ENCODE results near the gene TMEM170B. TPM values are rescaled to one million over a fixed set of nuclear protein-coding genes. Genes with fewer than 3 reads are reported as not detected.

The TMEM170B gene
- polyA plus RNA-seq, 1 experiment = 0.23 TPM

DNA sequence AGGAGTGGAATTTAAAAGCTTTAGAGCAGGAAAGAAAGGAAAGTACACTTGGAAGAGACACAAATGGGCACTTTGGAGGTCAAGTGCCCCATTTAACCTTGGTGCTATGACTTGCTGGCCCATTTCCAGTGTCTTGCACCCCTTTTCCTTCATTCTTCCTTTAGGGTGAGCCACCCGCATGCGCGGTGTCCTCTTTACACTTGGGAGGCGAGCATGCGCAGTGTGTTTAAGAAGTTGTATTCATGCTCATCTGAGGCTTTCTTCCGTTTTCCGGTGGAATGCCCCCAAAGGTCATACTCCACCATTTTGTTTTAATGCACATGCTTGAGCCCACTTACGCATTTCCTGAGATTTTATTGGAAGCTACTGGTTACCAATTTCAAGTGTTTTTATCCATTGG lies 29.1 kb downstream of the TMEM170B start:
- H3K36me3 ChIP-seq (ENCODE audit: control insufficient read depth, insufficient read depth, low read length) = no peaks in the 10 kb centered on the region
- POLR2A ChIA-PET = no interaction called here
- TF ChIP-seq, protein P1, sequence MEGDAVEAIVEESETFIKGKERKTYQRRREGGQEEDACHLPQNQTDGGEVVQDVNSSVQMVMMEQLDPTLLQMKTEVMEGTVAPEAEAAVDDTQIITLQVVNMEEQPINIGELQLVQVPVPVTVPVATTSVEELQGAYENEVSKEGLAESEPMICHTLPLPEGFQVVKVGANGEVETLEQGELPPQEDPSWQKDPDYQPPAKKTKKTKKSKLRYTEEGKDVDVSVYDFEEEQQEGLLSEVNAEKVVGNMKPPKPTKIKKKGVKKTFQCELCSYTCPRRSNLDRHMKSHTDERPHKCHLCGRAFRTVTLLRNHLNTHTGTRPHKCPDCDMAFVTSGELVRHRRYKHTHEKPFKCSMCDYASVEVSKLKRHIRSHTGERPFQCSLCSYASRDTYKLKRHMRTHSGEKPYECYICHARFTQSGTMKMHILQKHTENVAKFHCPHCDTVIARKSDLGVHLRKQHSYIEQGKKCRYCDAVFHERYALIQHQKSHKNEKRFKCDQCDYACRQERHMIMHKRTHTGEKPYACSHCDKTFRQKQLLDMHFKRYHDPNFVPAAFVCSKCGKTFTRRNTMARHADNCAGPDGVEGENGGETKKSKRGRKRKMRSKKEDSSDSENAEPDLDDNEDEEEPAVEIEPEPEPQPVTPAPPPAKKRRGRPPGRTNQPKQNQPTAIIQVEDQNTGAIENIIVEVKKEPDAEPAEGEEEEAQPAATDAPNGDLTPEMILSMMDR (IDR thresholded peaks at IDR 0.05; ENCODE audit: insufficient read depth, low read depth, low read length) = no peak
- CTCF ChIA-PET = interaction anchor here (1.9 to 3.6 kb wide), 2 partner anchors 9 to 611 kb away, joined by 4 to 18 read pairs; no protein-coding TSS in a partner anchor
- no peak for DNase-seq (ENCODE audit: low read depth)
- no peaks in the 10 kb centered on the region for H3K27me3 ChIP-seq (ENCODE audit: control insufficient read depth, insufficient read depth, low read length)
- no peak overlapping the region for H3K4me3 ChIP-seq (ENCODE audit: low read depth, low read length)

DNA sequence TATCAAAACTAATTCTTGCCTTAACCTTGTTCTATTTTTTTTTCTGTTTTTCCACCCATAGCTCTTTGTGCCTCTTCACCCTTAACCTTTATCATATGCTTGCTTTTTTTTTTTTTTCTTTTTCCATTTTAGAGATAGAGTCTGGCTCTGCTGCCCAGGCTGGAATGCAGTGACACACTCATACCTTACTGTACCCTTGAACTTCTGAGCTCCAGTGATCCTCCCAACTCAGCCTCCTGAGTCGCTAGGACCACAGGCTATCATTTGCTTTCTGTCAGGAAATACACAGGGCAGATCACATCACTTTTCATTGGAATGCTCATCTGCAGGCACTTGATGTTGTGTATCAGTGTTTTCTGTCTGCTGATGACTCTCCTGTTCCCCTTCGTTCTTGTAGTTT lies 33.5 kb downstream of the TMEM170B start:
- TF ChIP-seq, protein P1 (IDR thresholded peaks at IDR 0.05; ENCODE audit: insufficient read depth, low read depth, low read length) = no peak
- no peaks in the 10 kb centered on the region for H3K36me3 ChIP-seq (ENCODE audit: control insufficient read depth, insufficient read depth, low read length)
- H3K27me3 ChIP-seq (ENCODE audit: control insufficient read depth, insufficient read depth, low read length) = no peaks in the 10 kb centered on the region
- ChIA-PET CTCF (interaction anchor here (1.3 kb wide), 2 partner anchors 75 to 616 kb away, joined by 5 to 6 read pairs; no protein-coding TSS in a partner anchor), POLR2A (no interaction called here)
- H3K4me3 ChIP-seq (ENCODE audit: low read depth, low read length) = no peak overlapping the region
- no peak for DNase-seq (ENCODE audit: low read depth)

DNA sequence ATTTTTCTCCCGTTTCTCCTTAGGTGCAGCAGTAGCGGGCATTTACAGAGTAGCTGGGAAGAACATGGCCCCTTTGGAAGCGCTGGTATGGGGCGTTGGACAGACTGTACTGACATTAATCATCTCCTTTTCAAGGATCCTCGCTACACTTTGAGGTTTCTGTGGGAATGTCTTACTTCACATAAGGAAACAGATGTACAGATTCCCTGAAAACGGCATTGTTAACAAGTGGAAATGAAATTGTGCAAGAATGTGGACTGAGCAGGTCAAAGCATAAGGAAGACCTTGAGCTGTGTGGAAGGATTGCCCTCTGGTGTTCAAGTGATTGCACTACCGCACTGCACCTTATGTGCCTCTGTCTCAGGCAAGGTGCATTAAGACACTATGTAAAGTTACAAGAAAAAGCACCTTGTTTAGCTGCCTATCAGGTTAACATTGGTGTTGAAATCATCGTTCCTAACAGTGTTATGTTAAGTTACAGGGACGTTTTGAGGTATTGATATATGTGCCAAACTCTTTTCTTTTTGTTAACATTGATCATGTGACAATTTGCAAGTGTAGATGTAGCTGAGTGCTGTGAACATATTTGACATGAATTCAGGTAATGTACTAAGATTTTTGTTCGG lies 38.0 kb downstream of the TMEM170B start:
- ChIA-PET CTCF (interaction anchor here (0.6 to 1.9 kb wide), 24 partner anchors 9 to 1097 kb away, joined by 3 to 18 read pairs (median 4); no protein-coding TSS in a partner anchor), POLR2A (interaction anchor here (0.7 kb wide), 1 partner anchor 703 kb away, joined by 5 read pairs; no protein-coding TSS in a partner anchor)
- Histone ChIP-seq H3K4me3 (ENCODE audit: low read depth, low read length) (no peak overlapping the region), H3K27me3 (ENCODE audit: control insufficient read depth, insufficient read depth, low read length) (no peaks in the 10 kb centered on the region), H3K36me3 (ENCODE audit: control insufficient read depth, insufficient read depth, low read length) (no peaks in the 10 kb centered on the region)
- peak; percentile 28 for DNase-seq (ENCODE audit: low read depth)
- TF ChIP-seq, protein P1 (IDR thresholded peaks at IDR 0.05; ENCODE audit: insufficient read depth, low read depth, low read length) = peak; percentile 95

DNA sequence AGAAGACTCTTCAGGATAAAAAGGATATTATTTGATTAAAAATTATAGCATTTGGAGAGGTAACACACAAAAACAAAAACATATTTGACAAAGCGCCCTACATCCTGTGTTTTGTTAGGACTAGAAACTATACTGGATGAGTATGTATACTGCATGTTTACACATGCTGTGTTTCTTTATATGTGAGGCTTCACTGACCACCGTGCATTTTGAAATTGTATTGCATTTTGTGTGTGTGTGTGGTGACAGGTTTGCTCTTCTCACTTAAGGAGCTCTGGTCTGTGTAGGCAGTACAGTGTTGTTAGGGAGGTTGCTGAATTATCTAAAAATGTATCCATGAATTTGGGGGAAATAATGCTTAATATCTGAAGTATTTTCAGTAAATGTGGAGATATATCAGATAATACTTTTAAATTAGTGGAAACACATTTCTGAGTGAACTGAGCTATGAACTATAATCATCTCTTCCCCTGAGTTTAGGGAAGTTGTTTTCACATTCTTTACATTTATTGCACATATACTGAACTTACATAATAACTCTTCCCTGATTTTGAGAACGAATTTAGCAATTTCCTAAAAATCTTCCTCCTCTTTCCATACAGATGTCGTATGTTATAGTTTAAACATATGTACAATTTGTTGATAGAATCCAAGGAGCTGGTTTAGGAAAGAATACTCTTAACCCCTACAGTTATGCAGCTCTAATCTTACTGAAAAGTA lies 43.3 kb downstream of the TMEM170B start:
- H3K4me3 ChIP-seq (ENCODE audit: low read depth, low read length) = no peak overlapping the region
- DNase-seq (ENCODE audit: low read depth) = no peak
- POLR2A ChIA-PET = no interaction called here
- CTCF ChIA-PET = interaction anchor here (0.7 to 1.2 kb wide), 2 partner anchors 72 to 709 kb away, joined by 3 read pairs; no protein-coding TSS in a partner anchor
- no peaks in the 10 kb centered on the region for H3K27me3 ChIP-seq (ENCODE audit: control insufficient read depth, insufficient read depth, low read length)
- H3K36me3 ChIP-seq (ENCODE audit: control insufficient read depth, insufficient read depth, low read length) = no peaks in the 10 kb centered on the region
- TF ChIP-seq, protein P1 (IDR thresholded peaks at IDR 0.05; ENCODE audit: insufficient read depth, low read depth, low read length) = no peak

DNA sequence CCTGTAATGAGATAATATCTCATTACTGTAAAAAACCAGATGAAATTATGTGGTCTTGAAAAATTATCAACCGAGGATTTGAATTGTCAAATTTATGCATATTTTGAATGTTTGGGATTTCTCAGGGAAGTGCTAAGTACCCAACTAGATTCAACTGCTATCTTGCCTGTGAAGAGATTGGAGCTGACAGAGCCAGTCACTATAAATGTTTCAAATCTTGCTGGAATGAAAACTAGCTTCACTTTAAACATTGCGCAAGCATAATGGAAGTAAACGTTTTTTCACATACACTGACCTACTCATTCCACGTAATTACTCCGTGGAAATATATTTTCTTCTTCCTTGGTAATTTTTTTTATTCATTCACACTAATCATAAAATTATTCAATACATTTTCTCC lies 46.7 kb downstream of the TMEM170B start:
- H3K36me3 ChIP-seq (ENCODE audit: control insufficient read depth, insufficient read depth, low read length) = no peaks in the 10 kb centered on the region
- TF ChIP-seq, protein P1 (IDR thresholded peaks at IDR 0.05; ENCODE audit: insufficient read depth, low read depth, low read length) = no peak
- no peak for DNase-seq (ENCODE audit: low read depth)
- no peaks in the 10 kb centered on the region for H3K27me3 ChIP-seq (ENCODE audit: control insufficient read depth, insufficient read depth, low read length)
- CTCF ChIA-PET = interaction anchor here (0.5 to 4.5 kb wide), 16 partner anchors 9 to 1021 kb away, joined by 3 to 35 read pairs (median 4); partner anchors contain the start of gene EDN1
- H3K4me3 ChIP-seq (ENCODE audit: low read depth, low read length) = no peak overlapping the region
- POLR2A ChIA-PET = no interaction called here

Measured in BJ (cell line).